ENCODE results near the gene USP22. TPM values are rescaled to one million over a fixed set of nuclear protein-coding genes. Genes with fewer than 3 reads are reported as not detected.

USP22 gene
- total RNA-seq, 1 experiment from 2014 or later: 157 TPM

GRCh38 chr17:21028192-21028591 lies 14.6 kb downstream of the USP22 start:
- no peak for TF ChIP-seq CTCF (IDR thresholded peaks at IDR 0.05; ENCODE audit: unreplicated experiment)
- ChIA-PET POLR2A (interaction anchor here (0.8 to 1.5 kb wide), 3 partner anchors 15 to 223 kb away, joined by 3 to 8 read pairs (median 4); partner anchors contain the start of gene USP22), CTCF (interaction anchor here (0.5 to 1.3 kb wide), 5 partner anchors 13 to 187 kb away, joined by 3 to 5 read pairs (median 5); no protein-coding TSS in a partner anchor)
- peaks cover 66% of the 10 kb centered on the region for H3K36me3 Mint-ChIP-seq (ENCODE audit: insufficient read depth, unreplicated experiment)
- no peaks in the 10 kb centered on the region for H3K9me3 Mint-ChIP-seq (ENCODE audit: unreplicated experiment)
- peak overlapping the region; percentile 38 for H3K4me3 Mint-ChIP-seq (ENCODE audit: unreplicated experiment)
- no peak overlapping the region for H3K27ac Mint-ChIP-seq (ENCODE audit: low read depth, unreplicated experiment)
- H3K27me3 Mint-ChIP-seq (ENCODE audit: insufficient read depth, unreplicated experiment): no peaks in the 10 kb centered on the region
- intact Hi-C loops (cut with micrococcal nuclease): no loop called here
- no peak for DNase-seq (ENCODE audit: unreplicated experiment)
- peaks cover 40% of the 10 kb centered on the region for H3K4me1 Mint-ChIP-seq (ENCODE audit: insufficient read depth, unreplicated experiment)
- BruUV-seq (replicated peaks): no TSS peak

GRCh38 chr17:21027031-21027430 lies 15.8 kb downstream of the USP22 start:
- TSS peak; percentile 13 for BruUV-seq (replicated peaks)
- POLR2A ChIA-PET: interaction anchor here (1.6 kb wide), 1 partner anchor 10 kb away, joined by 7 read pairs; no protein-coding TSS in a partner anchor
- intact Hi-C loops (cut with micrococcal nuclease): no loop called here
- Mint-ChIP-seq H3K36me3 (ENCODE audit: insufficient read depth, unreplicated experiment) (peaks cover 68% of the 10 kb centered on the region), H3K27ac (ENCODE audit: low read depth, unreplicated experiment) (no peak overlapping the region), H3K27me3 (ENCODE audit: insufficient read depth, unreplicated experiment) (no peaks in the 10 kb centered on the region), H3K9me3 (ENCODE audit: unreplicated experiment) (no peaks in the 10 kb centered on the region), H3K4me1 (ENCODE audit: insufficient read depth, unreplicated experiment) (peaks cover 43% of the 10 kb centered on the region), H3K4me3 (ENCODE audit: unreplicated experiment) (no peak overlapping the region)
- CTCF ChIA-PET: interaction anchor here (0.6 to 1.6 kb wide), 3 partner anchors 14 to 1366 kb away, joined by 4 to 5 read pairs (median 4); no protein-coding TSS in a partner anchor
- DNase-seq (ENCODE audit: unreplicated experiment): no peak
- no peak for TF ChIP-seq CTCF (IDR thresholded peaks at IDR 0.05; ENCODE audit: unreplicated experiment)

GRCh38 chr17:21025451-21025850 lies 17.4 kb downstream of the USP22 start:
- no peak overlapping the region for H3K4me3 Mint-ChIP-seq (ENCODE audit: unreplicated experiment)
- no peak for DNase-seq (ENCODE audit: unreplicated experiment)
- no peak overlapping the region for H3K27ac Mint-ChIP-seq (ENCODE audit: low read depth, unreplicated experiment)
- H3K36me3 Mint-ChIP-seq (ENCODE audit: insufficient read depth, unreplicated experiment): peaks cover 80% of the 10 kb centered on the region
- H3K27me3 Mint-ChIP-seq (ENCODE audit: insufficient read depth, unreplicated experiment): no peaks in the 10 kb centered on the region
- no peaks in the 10 kb centered on the region for H3K9me3 Mint-ChIP-seq (ENCODE audit: unreplicated experiment)
- TF ChIP-seq CTCF (IDR thresholded peaks at IDR 0.05; ENCODE audit: unreplicated experiment): no peak
- intact Hi-C loops (cut with micrococcal nuclease): no loop called here
- ChIA-PET CTCF (interaction anchor here (1.6 kb wide), 1 partner anchor 18 kb away, joined by 4 read pairs; no protein-coding TSS in a partner anchor), POLR2A (interaction anchor here (0.8 kb wide), 1 partner anchor 18 kb away, joined by 3 read pairs; the partner anchor contains the start of gene USP22)
- BruUV-seq (replicated peaks): TSS peak; percentile 1
- peaks cover 36% of the 10 kb centered on the region for H3K4me1 Mint-ChIP-seq (ENCODE audit: insufficient read depth, unreplicated experiment)

GRCh38 chr17:21024024-21024423 lies 18.8 kb downstream of the USP22 start:
- no TSS peak for BruUV-seq (replicated peaks)
- ChIA-PET POLR2A (interaction anchor here (1.4 to 1.6 kb wide), 2 partner anchors 18 to 28 kb away, joined by 4 to 6 read pairs; no protein-coding TSS in a partner anchor), CTCF (interaction anchor here (0.6 to 1.1 kb wide), 3 partner anchors 8 to 1653 kb away, joined by 3 to 4 read pairs (median 3); partner anchors contain the start of gene USP22)
- Mint-ChIP-seq H3K36me3 (ENCODE audit: insufficient read depth, unreplicated experiment) (peaks cover 95% of the 10 kb centered on the region), H3K27ac (ENCODE audit: low read depth, unreplicated experiment) (peak overlapping the region; percentile 5), H3K4me1 (ENCODE audit: insufficient read depth, unreplicated experiment) (peaks cover 22% of the 10 kb centered on the region), H3K9me3 (ENCODE audit: unreplicated experiment) (no peaks in the 10 kb centered on the region), H3K4me3 (ENCODE audit: unreplicated experiment) (no peak overlapping the region), H3K27me3 (ENCODE audit: insufficient read depth, unreplicated experiment) (no peaks in the 10 kb centered on the region)
- intact Hi-C loops (cut with micrococcal nuclease): no loop called here
- no peak for TF ChIP-seq CTCF (IDR thresholded peaks at IDR 0.05; ENCODE audit: unreplicated experiment)
- DNase-seq (ENCODE audit: unreplicated experiment): no peak

Data from MCF 10A (cell line).